Thyroid gland (tissue), 4 donors: ENCODE results near the gene COL23A1. TPM values are rescaled to one million over a fixed set of nuclear protein-coding genes. Genes with fewer than 3 reads are reported as not detected.
"Not testable (repeated sequence)": the region's sequence is repeated elsewhere in the genome, so short reads cannot be mapped to it uniquely, and the experiment has no call there.

Experiments
- DNase-seq, 2 donors: peaks; one replicate each; pipeline ENCODE4 v3.0.0-alpha.2; 2019
- H3K27ac ChIP-seq, 3 donors: fragments of 200-600 bp; sonication (generic); 1 replicate in 2 of 3; 2 replicates in 1 of 3; pipeline ENCODE4 v1.5.1; 2016 to 2019; ENCODE audit warnings: mild to moderate bottlenecking in 1 of 3, moderate library complexity in 1 of 3
- H3K27me3 ChIP-seq: fragments of 200-600 bp; sonication (generic); one replicate; pipeline ENCODE4 v1.5.1; 2019
- H3K36me3 ChIP-seq, 2 donors: fragments of 200-600 bp; sonication (generic); one replicate each; pipeline ENCODE4 v1.5.1; 2016 to 2019
- H3K4me1 ChIP-seq, 2 donors: fragments of 200-600 bp; sonication (generic); one replicate each; pipeline ENCODE4 v1.5.1; 2017 to 2019
- H3K4me3 ChIP-seq, 3 donors: fragments of 200-600 bp; sonication (generic); replicated peaks in 1 of 3; 1 replicate in 2 of 3; 2 replicates in 1 of 3; pipeline ENCODE4 v1.5.1; 2016; ENCODE audit warnings: mild to moderate bottlenecking in 1 of 3
- H3K9me3 ChIP-seq: fragments of 200-600 bp; sonication (generic); one replicate; pipeline ENCODE4 v1.5.1; 2017
- POLR2A ChIP-seq, 2 donors: fragments of 450-650 bp; IDR thresholded peaks; one replicate each; pipeline ENCODE4 v1.6.1; 2017; ENCODE audit warnings: antibody characterized with exemption in 2 of 2, mild to moderate bottlenecking in 2 of 2, moderate library complexity in 1 of 2
- WGBS, 2 donors: methylation state at CpG; one replicate each; pipeline ENCODE4 v1.1.5; 2017; 5-methylcytosine and 5-hydroxymethylcytosine counted together
- intact Hi-C: fragments of 100-400 bp; cut with DNase I; formaldehyde crosslinking; loops from one replicate; pipeline ENCODE4 v1.15.1; 2023
- total RNA-seq, 4 donors: library from RNA; depleted of rRNA; stranded (reverse); fragments of >200 nt; gene quantifications; one replicate each; pipeline ENCODE4 v1.2.3, GENCODE V29; 2016
- TF ChIP-seq, protein P1 (sequence below), 6 experiments: fragments of 200-600 bp in 3 of 6; fragments of 450-650 bp in 3 of 6; sonication (generic) in 3 of 6; IDR thresholded peaks; one replicate each; pipeline ENCODE4 v1.5.1; 2016 to 2019; ENCODE audit warnings: antibody characterized with exemption in 6 of 6, mild to moderate bottlenecking in 2 of 6, inconsistent platforms in 1 of 6, moderate library complexity in 1 of 6

Gene COL23A1
- total RNA-seq, 4 donors from 2014 or later, result 76.6 to 108 (median 95.7) TPM

DNA sequence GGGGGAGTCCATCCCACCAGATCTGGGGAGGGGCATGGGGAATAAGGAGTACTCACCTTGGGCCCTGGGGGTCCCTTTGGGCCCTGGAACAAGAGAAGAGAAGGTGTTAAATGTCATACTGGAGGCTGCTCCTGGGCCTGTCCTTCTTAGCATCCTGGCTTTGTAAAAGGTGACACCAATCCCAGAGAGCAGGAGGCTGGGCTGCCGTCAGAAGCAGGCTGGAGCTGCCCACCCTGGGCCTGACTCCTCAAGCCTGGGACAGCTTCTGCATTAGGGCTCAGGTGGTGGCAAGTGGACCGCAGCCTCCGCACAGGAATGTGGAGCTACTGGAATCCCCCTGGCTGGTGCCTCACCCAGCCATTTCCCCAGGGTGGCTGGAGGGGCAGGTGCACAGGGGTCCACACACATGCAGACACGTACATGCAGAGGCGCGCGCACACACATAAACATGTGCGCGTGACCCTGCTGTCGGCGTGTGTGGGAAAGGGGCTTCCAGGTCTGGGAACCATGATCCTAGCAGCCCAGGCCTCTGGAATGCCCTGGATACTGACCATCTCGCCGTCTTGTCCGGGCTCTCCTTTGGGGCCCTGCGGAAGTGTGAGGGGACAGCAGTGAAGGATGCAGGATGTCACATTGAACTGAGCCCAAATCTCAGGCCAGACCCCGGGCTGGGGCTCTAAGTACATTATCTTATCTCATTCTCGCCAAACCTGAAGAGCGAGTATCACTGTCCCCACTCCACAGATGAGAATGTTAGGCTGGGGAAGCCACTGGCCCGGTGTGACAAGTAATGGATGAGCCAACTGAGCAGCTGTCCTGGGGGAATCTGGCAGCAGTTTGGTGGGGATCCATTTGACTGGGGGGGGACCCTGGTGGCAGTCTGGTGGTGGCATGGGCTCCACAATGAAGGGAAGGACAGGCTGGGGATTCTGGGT lies 328.3 kb downstream of the COL23A1 start:
- no peaks in the 10 kb centered on the region for H3K27me3 ChIP-seq
- no peaks in the 10 kb centered on the region for H3K36me3 ChIP-seq
- DNase-seq, result no peak
- no peak overlapping the region for H3K27ac ChIP-seq
- 89 to 92% methylated on average over 16 to 17 of the region's 19 CpGs for WGBS, 2 donors
- intact Hi-C loops, result no loop called here
- no peak overlapping the region for H3K4me3 ChIP-seq
- H3K9me3 ChIP-seq, result no peaks in the 10 kb centered on the region
- no peaks in the 10 kb centered on the region for H3K4me1 ChIP-seq
- no peak for TF ChIP-seq POLR2A (IDR thresholded peaks at IDR 0.05)
- TF ChIP-seq, protein P1, sequence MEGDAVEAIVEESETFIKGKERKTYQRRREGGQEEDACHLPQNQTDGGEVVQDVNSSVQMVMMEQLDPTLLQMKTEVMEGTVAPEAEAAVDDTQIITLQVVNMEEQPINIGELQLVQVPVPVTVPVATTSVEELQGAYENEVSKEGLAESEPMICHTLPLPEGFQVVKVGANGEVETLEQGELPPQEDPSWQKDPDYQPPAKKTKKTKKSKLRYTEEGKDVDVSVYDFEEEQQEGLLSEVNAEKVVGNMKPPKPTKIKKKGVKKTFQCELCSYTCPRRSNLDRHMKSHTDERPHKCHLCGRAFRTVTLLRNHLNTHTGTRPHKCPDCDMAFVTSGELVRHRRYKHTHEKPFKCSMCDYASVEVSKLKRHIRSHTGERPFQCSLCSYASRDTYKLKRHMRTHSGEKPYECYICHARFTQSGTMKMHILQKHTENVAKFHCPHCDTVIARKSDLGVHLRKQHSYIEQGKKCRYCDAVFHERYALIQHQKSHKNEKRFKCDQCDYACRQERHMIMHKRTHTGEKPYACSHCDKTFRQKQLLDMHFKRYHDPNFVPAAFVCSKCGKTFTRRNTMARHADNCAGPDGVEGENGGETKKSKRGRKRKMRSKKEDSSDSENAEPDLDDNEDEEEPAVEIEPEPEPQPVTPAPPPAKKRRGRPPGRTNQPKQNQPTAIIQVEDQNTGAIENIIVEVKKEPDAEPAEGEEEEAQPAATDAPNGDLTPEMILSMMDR (IDR thresholded peaks at IDR 0.05), result no peak

DNA sequence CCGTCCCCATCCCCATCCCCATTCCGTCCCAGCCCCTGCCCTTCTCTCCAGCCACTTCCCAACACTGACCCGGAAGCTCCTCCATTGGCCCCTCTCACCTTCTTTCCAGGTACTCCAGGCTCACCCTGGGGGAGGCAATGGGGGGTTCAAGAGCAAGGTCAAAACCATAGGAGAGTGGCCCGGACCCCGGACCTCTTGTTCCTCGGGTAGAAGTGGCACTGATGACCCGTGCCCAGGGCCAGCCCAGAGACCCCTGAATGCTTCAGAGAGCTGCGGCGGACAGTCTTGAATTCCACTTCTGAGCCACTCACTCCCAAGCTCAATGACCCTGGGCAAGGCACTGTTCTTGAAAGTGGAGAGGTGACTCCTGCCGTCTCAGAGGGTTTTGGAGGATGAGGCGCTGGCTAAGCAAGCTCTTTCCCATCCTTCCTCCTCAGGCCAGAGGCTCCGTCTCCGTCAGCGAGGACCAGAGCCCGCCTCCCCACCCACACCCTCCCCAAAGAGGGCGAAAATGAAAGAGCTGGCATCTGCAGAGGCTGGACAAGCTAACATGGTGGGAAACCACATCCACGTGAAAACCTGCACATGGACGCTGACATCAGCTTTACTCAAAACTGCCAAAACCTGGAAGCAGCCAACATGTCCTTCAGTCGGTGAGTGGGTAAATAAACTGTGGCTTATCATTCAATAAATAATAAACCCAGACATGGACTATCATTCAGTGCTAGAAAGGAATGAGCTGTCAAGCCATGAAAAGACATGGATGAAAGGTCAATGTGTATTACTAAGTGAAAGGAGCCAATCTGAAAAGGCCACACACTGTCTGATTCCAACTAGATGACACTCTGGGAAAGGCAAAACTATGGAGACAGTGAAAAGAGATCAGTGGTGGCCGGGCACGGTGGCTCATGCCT lies 330.3 kb downstream of the COL23A1 start:
- intact Hi-C loops, result no loop called here
- no peak overlapping the region for H3K4me3 ChIP-seq
- no peaks in the 10 kb centered on the region for H3K4me1 ChIP-seq
- no peak for TF ChIP-seq POLR2A (IDR thresholded peaks at IDR 0.05)
- TF ChIP-seq, protein P1 (IDR thresholded peaks at IDR 0.05), result no peak
- H3K27ac ChIP-seq, result no peak overlapping the region
- H3K27me3 ChIP-seq, result no peaks in the 10 kb centered on the region
- no peaks in the 10 kb centered on the region for H3K9me3 ChIP-seq
- DNase-seq, result no peak
- no peaks in the 10 kb centered on the region for H3K36me3 ChIP-seq
- 75 to 80% methylated on average over 18 to 21 of the region's 21 CpGs for WGBS, 2 donors

DNA sequence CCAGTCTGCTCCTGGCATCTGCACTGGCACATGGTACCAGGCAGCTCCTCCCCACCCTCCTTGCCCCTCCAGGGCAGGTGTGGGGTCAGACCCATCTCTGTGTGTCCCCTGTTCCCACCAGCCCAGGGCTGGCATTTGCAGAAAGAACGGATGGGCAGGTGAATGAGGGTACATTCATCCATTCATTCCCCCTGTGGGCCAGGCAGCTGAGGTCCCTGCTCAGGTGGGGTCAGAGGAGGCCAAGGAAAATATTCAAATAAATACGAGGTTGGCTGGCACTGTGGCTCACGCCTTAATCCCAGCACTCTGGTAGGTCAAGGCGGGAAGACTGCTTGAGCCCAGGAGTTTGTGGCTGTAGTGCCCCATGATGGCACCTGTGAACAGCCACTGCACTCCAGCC lies 332.5 kb downstream of the COL23A1 start:
- Histone ChIP-seq H3K27me3 (no peaks in the 10 kb centered on the region), H3K27ac (no peak overlapping the region), H3K4me3 (no peak overlapping the region), H3K4me1 (no peaks in the 10 kb centered on the region), H3K9me3 (no peaks in the 10 kb centered on the region), H3K36me3 (no peaks in the 10 kb centered on the region)
- TF ChIP-seq, protein P1 (IDR thresholded peaks at IDR 0.05), result no peak
- TF ChIP-seq POLR2A (IDR thresholded peaks at IDR 0.05), result no peak
- no peak for DNase-seq
- WGBS, 2 donors, result 82 to 93% methylated on average over 4 of the region's 4 CpGs
- intact Hi-C loops, result no loop called here

DNA sequence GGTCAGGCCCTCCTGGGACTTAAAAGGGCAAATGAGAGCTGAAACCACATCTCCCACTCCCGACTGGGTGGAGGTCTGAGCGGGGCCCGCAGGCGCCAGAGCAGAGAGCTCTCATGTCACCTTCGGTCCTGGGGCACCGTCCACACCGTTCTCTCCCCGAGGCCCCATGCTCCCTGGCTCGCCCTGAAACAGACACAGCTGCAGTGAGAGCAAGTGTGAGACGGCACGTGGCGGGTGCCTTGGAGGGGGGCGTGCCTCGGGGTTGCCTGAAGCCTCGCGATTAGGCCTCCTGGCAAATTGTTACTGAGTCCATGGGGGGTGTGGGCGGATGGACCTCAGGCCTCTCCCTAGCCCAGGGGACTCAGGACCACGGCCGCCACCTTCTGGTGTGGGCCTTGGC lies 333.4 kb downstream of the COL23A1 start:
- DNase-seq, result no peak
- intact Hi-C loops, result no loop called here
- TF ChIP-seq, protein P1 (IDR thresholded peaks at IDR 0.05), result no peak
- no peak for TF ChIP-seq POLR2A (IDR thresholded peaks at IDR 0.05)
- no peak overlapping the region for H3K27ac ChIP-seq
- WGBS, 2 donors, result 79 to 83% methylated on average over 12 to 16 of the region's 19 CpGs
- no peaks in the 10 kb centered on the region for H3K9me3 ChIP-seq
- H3K36me3 ChIP-seq, result no peaks in the 10 kb centered on the region
- no peak overlapping the region for H3K4me3 ChIP-seq
- H3K4me1 ChIP-seq, result no peaks in the 10 kb centered on the region
- no peaks in the 10 kb centered on the region for H3K27me3 ChIP-seq

DNA sequence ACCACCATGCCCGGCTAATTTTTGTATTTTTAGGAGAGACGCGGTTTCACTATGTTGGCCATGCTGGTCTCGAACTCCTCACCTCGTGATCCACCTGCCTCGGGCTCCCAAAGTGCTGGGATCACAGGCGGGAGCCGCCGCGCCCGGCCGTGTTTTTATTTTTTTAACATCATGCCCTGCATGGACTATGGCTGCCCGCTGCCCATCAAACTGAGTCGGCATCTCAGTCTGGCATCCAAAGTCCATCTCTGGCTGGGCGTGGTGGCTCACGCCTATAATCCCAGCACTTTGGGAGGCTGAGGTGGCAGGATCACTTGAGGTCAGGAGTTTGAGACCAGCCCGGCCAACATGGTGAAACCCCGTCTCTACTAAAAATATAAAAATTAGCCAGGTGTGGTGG lies 336.6 kb downstream of the COL23A1 start:
- DNase-seq, H3K27ac ChIP-seq, H3K27me3 ChIP-seq, H3K9me3 ChIP-seq, H3K4me3 ChIP-seq, H3K36me3 ChIP-seq, intact Hi-C loops: not testable (repeated sequence)
- WGBS, 2 donors, result 91 to 93% methylated on average over 18 of the region's 18 CpGs
- H3K4me1 ChIP-seq, result peaks cover 6 to 17% of the 10 kb centered on the region in 2 donors
